ENCODE results near the gene HTR4. TPM values are rescaled to one million over a fixed set of nuclear protein-coding genes. Genes with fewer than 3 reads are reported as not detected.

Gene HTR4
- total and polyA plus RNA-seq, 4 donors: 0.17 to 0.18 TPM; not detected in 2

DNA sequence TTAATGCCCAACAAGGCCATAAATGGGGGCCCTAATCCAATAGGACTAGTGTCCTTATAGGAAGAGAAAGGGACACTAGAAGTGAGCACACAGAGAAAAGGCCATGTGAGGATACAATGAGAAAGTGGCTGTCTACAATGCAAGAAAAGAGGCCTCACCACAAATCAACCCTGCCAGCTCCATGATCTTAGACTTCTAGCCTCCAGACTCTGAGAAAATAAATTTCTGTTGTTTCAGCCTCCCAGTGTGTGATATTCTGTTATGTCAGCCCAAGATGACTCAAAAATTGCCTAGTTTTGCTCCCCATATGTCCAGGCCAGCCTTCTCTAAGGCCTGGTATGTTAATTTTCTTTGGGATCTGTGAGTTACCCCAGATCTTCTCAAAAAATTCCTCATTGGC, 32.3 kb upstream of the HTR4 start:
- Histone ChIP-seq H3K27me3 (ENCODE audit: control insufficient read depth in 3 of 3, insufficient read depth in 3 of 3, low read length in 2 of 3) (no peaks in the 10 kb centered on the region), H3K9me3 (ENCODE audit: control insufficient read depth in 4 of 4, insufficient read depth in 3 of 4, low read length in 3 of 4) (peaks cover 0 to 12% (median 4%) of the 10 kb centered on the region in 4 donors), H3K36me3 (ENCODE audit: control insufficient read depth in 4 of 4, insufficient read depth in 4 of 4, low read length in 4 of 4) (peaks cover 0 to 10% (median 0%) of the 10 kb centered on the region in 4 donors), H3K9ac (ENCODE audit: insufficient read depth in 1 of 2, low read length in 2 of 2) (peak overlapping the region in 1 of 2 donors; percentile 20), H3K27ac (ENCODE audit: low read depth in 1 of 2, low read length in 1 of 2) (no peak overlapping the region), H3K4me3 (no peak overlapping the region), H3K4me1 (ENCODE audit: control insufficient read depth in 5 of 5, insufficient read depth in 5 of 5, low read length in 5 of 5) (peaks cover 0 to 23% (median 20%) of the 10 kb centered on the region in 5 donors)
- TF ChIP-seq, protein P1, sequence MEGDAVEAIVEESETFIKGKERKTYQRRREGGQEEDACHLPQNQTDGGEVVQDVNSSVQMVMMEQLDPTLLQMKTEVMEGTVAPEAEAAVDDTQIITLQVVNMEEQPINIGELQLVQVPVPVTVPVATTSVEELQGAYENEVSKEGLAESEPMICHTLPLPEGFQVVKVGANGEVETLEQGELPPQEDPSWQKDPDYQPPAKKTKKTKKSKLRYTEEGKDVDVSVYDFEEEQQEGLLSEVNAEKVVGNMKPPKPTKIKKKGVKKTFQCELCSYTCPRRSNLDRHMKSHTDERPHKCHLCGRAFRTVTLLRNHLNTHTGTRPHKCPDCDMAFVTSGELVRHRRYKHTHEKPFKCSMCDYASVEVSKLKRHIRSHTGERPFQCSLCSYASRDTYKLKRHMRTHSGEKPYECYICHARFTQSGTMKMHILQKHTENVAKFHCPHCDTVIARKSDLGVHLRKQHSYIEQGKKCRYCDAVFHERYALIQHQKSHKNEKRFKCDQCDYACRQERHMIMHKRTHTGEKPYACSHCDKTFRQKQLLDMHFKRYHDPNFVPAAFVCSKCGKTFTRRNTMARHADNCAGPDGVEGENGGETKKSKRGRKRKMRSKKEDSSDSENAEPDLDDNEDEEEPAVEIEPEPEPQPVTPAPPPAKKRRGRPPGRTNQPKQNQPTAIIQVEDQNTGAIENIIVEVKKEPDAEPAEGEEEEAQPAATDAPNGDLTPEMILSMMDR (IDR thresholded peaks at IDR 0.05; ENCODE audit: control extremely low read depth, extremely low read depth): no peak
- ATAC-seq (ENCODE audit: insufficient read depth, low FRiP score) (no peak), DNase-seq (no peak)

DNA sequence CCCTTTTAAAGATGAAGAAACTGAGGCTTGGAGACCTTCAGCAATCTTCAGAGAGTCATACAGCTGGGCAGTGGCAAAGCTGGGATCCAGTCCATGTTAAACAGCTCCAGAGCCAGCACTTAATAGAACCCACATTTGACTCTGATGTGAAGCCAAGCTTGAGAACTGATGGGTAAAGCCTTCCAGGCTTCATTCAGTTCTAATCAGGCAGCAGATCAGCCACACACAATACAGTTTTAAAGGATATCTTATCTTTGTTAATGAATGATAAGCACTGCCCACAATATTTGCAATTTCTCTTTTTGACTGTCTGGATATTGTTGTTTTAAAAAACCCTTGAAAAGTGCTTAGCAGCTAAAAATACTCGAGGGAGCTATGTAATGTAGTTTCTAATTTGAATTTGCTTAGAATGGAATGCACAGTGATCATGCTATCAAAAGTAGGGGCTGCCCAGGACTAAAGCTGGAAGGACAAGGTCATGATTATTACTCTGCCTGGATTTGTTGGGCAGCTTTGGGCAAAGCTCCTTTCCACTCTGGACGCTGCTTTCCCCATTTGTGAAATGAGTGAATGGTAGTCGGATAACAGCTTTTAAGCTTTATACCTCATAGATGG, 31.3 kb upstream of the HTR4 start:
- 51 to 72% methylated on average over 3 of the region's 3 CpGs for WGBS, 2 donors
- no peak overlapping the region for H3K27ac ChIP-seq (ENCODE audit: low read depth in 1 of 2, low read length in 1 of 2)
- H3K27me3 ChIP-seq (ENCODE audit: control insufficient read depth in 3 of 3, insufficient read depth in 3 of 3, low read length in 2 of 3): no peaks in the 10 kb centered on the region
- H3K4me3 ChIP-seq: no peak overlapping the region
- H3K36me3 ChIP-seq (ENCODE audit: control insufficient read depth in 4 of 4, insufficient read depth in 4 of 4, low read length in 4 of 4): peaks cover 0 to 6% (median 0%) of the 10 kb centered on the region in 4 donors
- peaks cover 0 to 10% (median 1%) of the 10 kb centered on the region in 4 donors for H3K9me3 ChIP-seq (ENCODE audit: control insufficient read depth in 4 of 4, insufficient read depth in 3 of 4, low read length in 3 of 4)
- no peak overlapping the region for H3K9ac ChIP-seq (ENCODE audit: insufficient read depth in 1 of 2, low read length in 2 of 2)
- TF ChIP-seq, protein P1 (IDR thresholded peaks at IDR 0.05; ENCODE audit: control extremely low read depth, extremely low read depth): no peak
- ATAC-seq (ENCODE audit: insufficient read depth, low FRiP score) (no peak), DNase-seq (peak; percentile 68 to 94 (median 91))
- peaks cover 0 to 28% (median 20%) of the 10 kb centered on the region in 5 donors for H3K4me1 ChIP-seq (ENCODE audit: control insufficient read depth in 5 of 5, insufficient read depth in 5 of 5, low read length in 5 of 5)

DNA sequence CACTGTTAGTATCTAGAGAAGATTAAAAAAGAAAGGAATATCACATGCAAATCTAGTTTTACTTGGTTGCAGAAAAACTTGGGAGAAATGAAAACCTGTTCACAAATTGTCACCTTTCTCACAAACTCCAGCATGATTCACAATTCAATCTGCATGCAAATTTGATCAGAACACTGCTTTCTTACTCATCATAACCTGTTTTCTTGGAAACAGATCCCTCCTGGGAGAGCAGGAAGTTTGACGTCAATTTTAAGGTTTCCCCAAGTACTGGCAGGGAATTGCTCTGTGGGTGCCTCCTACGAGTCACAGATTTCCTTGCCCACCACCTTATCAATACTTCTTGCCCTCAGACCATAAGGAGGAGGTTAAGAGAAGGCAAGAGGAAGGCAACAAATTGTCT, 30.2 kb upstream of the HTR4 start:
- peaks cover 0 to 35% (median 20%) of the 10 kb centered on the region in 5 donors for H3K4me1 ChIP-seq (ENCODE audit: control insufficient read depth in 5 of 5, insufficient read depth in 5 of 5, low read length in 5 of 5)
- peaks cover 0 to 6% (median 1%) of the 10 kb centered on the region in 4 donors for H3K9me3 ChIP-seq (ENCODE audit: control insufficient read depth in 4 of 4, insufficient read depth in 3 of 4, low read length in 3 of 4)
- DNase-seq: no peak
- H3K4me3 ChIP-seq: no peak overlapping the region
- WGBS, 2 donors: 46 to 63% methylated on average over 2 of the region's 2 CpGs
- no peak for ATAC-seq (ENCODE audit: insufficient read depth, low FRiP score)
- H3K27me3 ChIP-seq (ENCODE audit: control insufficient read depth in 3 of 3, insufficient read depth in 3 of 3, low read length in 2 of 3): no peaks in the 10 kb centered on the region
- no peak overlapping the region for H3K27ac ChIP-seq (ENCODE audit: low read depth in 1 of 2, low read length in 1 of 2)
- H3K36me3 ChIP-seq (ENCODE audit: control insufficient read depth in 4 of 4, insufficient read depth in 4 of 4, low read length in 4 of 4): peaks cover 0 to 6% (median 0%) of the 10 kb centered on the region in 4 donors
- TF ChIP-seq, protein P1 (IDR thresholded peaks at IDR 0.05; ENCODE audit: control extremely low read depth, extremely low read depth): no peak
- H3K9ac ChIP-seq (ENCODE audit: insufficient read depth in 1 of 2, low read length in 2 of 2): no peak overlapping the region
